Skeletal muscle tissue (tissue), 4 donors: ENCODE data around the gene RPS24. TPM values are rescaled to one million over a fixed set of nuclear protein-coding genes. Genes with fewer than 3 reads are reported as not detected.
A peak's percentile ranks its signal among the peaks of the same experiment; 100 is the strongest.

Experiments used
- H3K27ac ChIP-seq: one replicate; pipeline ENCODE4 v1.7.0; 2013; ENCODE audit warnings: mild to moderate bottlenecking, low read depth, low read length, inconsistent platforms
- H3K27me3 ChIP-seq, 3 donors: one replicate each; pipeline ENCODE4 v1.7.0; 2013; ENCODE audit warnings: low read length in 3 of 3; ENCODE audit not compliant: control insufficient read depth in 3 of 3, insufficient read depth in 3 of 3
- H3K36me3 ChIP-seq, 3 donors: one replicate each; pipeline ENCODE4 v1.7.0; 2013; ENCODE audit warnings: low read length in 3 of 3; ENCODE audit not compliant: control insufficient read depth in 3 of 3, insufficient read depth in 3 of 3
- H3K4me1 ChIP-seq, 3 donors: one replicate each; pipeline ENCODE4 v1.7.0; 2013; ENCODE audit warnings: low read length in 3 of 3, mild to moderate bottlenecking in 3 of 3; ENCODE audit not compliant: control insufficient read depth in 3 of 3, insufficient read depth in 3 of 3
- H3K4me3 ChIP-seq, 3 donors: one replicate each; pipeline ENCODE4 v1.7.0; 2013; ENCODE audit warnings: low read length in 3 of 3
- H3K9ac ChIP-seq, 3 donors: one replicate each; pipeline ENCODE4 v1.7.0; 2013; ENCODE audit warnings: low read length in 3 of 3, mild to moderate bottlenecking in 3 of 3, moderate library complexity in 2 of 3, low read depth in 1 of 3
- H3K9me3 ChIP-seq, 3 donors: one replicate each; pipeline ENCODE4 v1.7.0; 2013; ENCODE audit warnings: low read length in 3 of 3; ENCODE audit not compliant: control insufficient read depth in 3 of 3
- total RNA-seq: library from RNA; depleted of rRNA; stranded (reverse); fragments of >200 nt; gene quantifications from one replicate; pipeline ENCODE4 v1.2.3, GENCODE V29; 2014
- donor health status: Osteomylitis.

Gene RPS24
- total RNA-seq, 1 donor from 2014 or later: 2,668 TPM

GRCh38 chr10:78038791-78039547 is 5.3 kb downstream of the RPS24 start:
- H3K27me3 ChIP-seq: no peaks in the 10 kb centered on the region
- no peak overlapping the region for H3K9ac ChIP-seq
- no peak overlapping the region for H3K4me3 ChIP-seq
- H3K27ac ChIP-seq: no peak overlapping the region
- peaks cover 7 to 51% (median 21%) of the 10 kb centered on the region in 3 donors for H3K4me1 ChIP-seq
- H3K36me3 ChIP-seq: peaks cover 54 to 76% (median 66%) of the 10 kb centered on the region in 3 donors
- no peaks in the 10 kb centered on the region for H3K9me3 ChIP-seq

GRCh38 chr10:78039743-78040142 is 6.1 kb downstream of the RPS24 start:
- peaks cover 54 to 76% (median 66%) of the 10 kb centered on the region in 3 donors for H3K36me3 ChIP-seq
- H3K9ac ChIP-seq: no peak overlapping the region
- no peak overlapping the region for H3K27ac ChIP-seq
- no peak overlapping the region for H3K4me3 ChIP-seq
- peaks cover 4 to 51% (median 18%) of the 10 kb centered on the region in 3 donors for H3K4me1 ChIP-seq
- no peaks in the 10 kb centered on the region for H3K27me3 ChIP-seq
- H3K9me3 ChIP-seq: no peaks in the 10 kb centered on the region

- peaks cover 45 to 62% (median 55%) of the 10 kb centered on the region in 3 donors for H3K36me3 ChIP-seq
- no peak overlapping the region for H3K27ac ChIP-seq
- no peak overlapping the region for H3K9ac ChIP-seq
- H3K27me3 ChIP-seq: no peaks in the 10 kb centered on the region
- H3K4me1 ChIP-seq: peaks cover 4 to 36% (median 13%) of the 10 kb centered on the region in 3 donors
- no peak overlapping the region for H3K4me3 ChIP-seq
- no peaks in the 10 kb centered on the region for H3K9me3 ChIP-seq
These were observed 7.8 kb downstream of the RPS24 start for GRCh38 chr10:78041170-78042057.

DNA sequence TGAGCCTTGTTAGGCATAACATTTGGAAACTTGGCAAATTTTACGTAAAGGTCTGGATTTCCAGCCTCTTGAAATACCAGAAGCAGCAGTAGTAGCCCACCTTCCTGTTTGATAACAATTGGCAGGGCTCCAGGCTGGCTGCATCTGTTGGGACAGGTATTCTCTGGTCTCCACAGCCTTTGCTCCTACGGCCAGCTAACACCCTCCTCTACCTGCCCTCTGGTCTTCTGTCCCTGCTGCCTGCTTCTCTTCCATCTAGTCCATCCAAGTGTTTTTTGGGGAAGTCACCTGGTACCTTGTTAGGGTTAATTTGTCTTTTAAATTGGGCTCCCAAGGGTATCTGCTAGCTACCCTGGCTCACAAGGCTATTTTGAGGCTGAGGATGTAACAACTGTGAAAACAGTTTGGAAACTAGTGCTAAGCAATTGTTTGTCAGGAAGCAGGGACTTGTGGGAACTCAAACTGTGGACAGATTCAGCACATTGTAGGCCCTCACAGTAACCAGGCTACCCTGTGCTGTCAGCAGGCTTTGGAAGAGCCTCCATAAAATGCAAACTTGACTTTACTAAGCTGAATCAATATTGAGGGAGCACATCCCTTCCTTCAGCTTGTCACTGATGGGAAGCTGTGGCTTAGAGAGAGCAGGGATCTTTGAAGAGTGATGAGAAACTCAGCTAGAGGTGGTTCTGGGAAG is 8.5 kb downstream of the RPS24 start:
- H3K9ac ChIP-seq: no peak overlapping the region
- H3K27ac ChIP-seq: no peak overlapping the region
- no peaks in the 10 kb centered on the region for H3K9me3 ChIP-seq
- no peak overlapping the region for H3K4me3 ChIP-seq
- H3K4me1 ChIP-seq: peaks cover 4 to 31% (median 9%) of the 10 kb centered on the region in 3 donors
- no peaks in the 10 kb centered on the region for H3K27me3 ChIP-seq
- peaks cover 38 to 54% (median 52%) of the 10 kb centered on the region in 3 donors for H3K36me3 ChIP-seq

- Histone ChIP-seq H3K9ac (no peak overlapping the region), H3K27ac (no peak overlapping the region), H3K27me3 (no peaks in the 10 kb centered on the region), H3K4me3 (no peak overlapping the region), H3K4me1 (peaks cover 8 to 36% (median 12%) of the 10 kb centered on the region in 3 donors), H3K36me3 (peaks cover 34 to 48% (median 48%) of the 10 kb centered on the region in 3 donors), H3K9me3 (no peaks in the 10 kb centered on the region)
These were observed 9.1 kb downstream of the RPS24 start for GRCh38 chr10:78042752-78043104.

DNA sequence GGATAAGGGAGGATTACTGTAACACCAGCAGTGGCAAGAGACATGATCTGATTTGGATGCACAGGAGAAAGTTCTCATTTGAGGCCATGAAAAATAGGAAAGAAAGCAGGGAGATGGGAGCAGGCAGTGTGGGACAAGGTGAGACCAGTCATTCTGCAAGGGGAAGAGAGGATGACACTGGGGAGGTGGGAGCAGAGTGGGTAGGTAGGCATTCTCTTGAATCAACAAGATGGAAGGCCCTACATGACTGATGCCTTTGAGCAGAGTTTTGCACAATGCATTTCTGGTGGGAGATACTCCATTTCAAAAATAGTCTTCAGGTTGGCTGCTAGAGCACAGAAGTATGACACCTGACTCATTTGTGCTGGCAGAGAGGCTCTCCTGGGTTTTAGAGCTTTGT is 10.5 kb downstream of the RPS24 start:
- Histone ChIP-seq H3K27ac (no peak overlapping the region), H3K36me3 (peaks cover 23 to 35% (median 34%) of the 10 kb centered on the region in 3 donors), H3K27me3 (no peaks in the 10 kb centered on the region), H3K9me3 (no peaks in the 10 kb centered on the region), H3K4me3 (no peak overlapping the region), H3K9ac (no peak overlapping the region), H3K4me1 (peaks cover 8 to 33% (median 12%) of the 10 kb centered on the region in 3 donors)

DNA sequence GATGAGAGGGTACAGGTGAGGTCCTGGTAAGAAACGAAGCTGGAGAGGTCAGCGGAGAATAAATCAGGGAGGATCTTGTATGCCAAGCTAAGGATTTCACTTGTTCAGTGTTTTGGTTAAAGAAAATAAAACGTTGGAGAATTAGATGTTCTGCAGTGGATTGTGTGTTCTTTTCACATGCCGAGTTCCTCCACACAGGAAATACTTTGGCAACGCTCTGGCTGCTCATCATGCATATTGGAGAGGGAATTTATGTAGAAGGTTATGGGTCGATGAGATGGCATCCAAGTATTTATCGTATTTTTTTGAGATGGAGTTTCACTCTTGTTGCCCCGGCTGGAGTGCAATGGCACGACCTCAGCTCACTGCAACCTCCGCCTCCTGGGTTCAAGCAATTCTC is 11.0 kb downstream of the RPS24 start:
- no peaks in the 10 kb centered on the region for H3K9me3 ChIP-seq
- H3K9ac ChIP-seq: no peak overlapping the region
- H3K4me1 ChIP-seq: peaks cover 8 to 33% (median 12%) of the 10 kb centered on the region in 3 donors
- no peak overlapping the region for H3K27ac ChIP-seq
- H3K36me3 ChIP-seq: peaks cover 18 to 31% (median 30%) of the 10 kb centered on the region in 3 donors
- H3K4me3 ChIP-seq: no peak overlapping the region
- H3K27me3 ChIP-seq: no peaks in the 10 kb centered on the region

GRCh38 chr10:78045237-78045636 is 11.6 kb downstream of the RPS24 start:
- H3K27me3 ChIP-seq: no peaks in the 10 kb centered on the region
- H3K9ac ChIP-seq: peak overlapping the region in 1 of 3 donors; percentile 8
- no peak overlapping the region for H3K4me3 ChIP-seq
- no peak overlapping the region for H3K27ac ChIP-seq
- H3K9me3 ChIP-seq: no peaks in the 10 kb centered on the region
- H3K36me3 ChIP-seq: peaks cover 15 to 25% (median 25%) of the 10 kb centered on the region in 3 donors
- peaks cover 8 to 33% (median 12%) of the 10 kb centered on the region in 3 donors for H3K4me1 ChIP-seq

DNA sequence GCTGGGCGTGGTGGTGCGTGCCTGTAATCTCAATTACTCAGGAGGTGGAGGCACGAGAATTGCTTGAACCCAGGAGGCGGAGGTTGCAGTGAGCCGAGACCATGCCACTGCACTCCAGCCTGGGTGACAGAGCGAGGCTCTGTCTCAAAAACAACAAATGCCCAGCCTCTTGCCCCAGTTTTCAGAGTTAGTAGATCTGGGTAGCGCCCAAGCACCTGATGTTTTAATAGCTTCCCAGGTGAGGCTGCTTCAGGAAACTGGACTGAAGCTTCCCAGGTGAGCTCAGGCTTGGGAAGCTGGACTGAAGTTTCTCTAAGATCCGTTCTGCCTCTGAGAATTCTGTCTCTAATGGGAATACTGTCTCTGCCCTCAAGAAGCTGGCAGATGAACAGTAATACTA is 12.2 kb downstream of the RPS24 start:
- Histone ChIP-seq H3K9me3 (no peaks in the 10 kb centered on the region), H3K9ac (no peak overlapping the region), H3K27me3 (no peaks in the 10 kb centered on the region), H3K27ac (no peak overlapping the region), H3K4me1 (peaks cover 8 to 33% (median 12%) of the 10 kb centered on the region in 3 donors), H3K36me3 (peaks cover 10 to 19% (median 19%) of the 10 kb centered on the region in 3 donors), H3K4me3 (no peak overlapping the region)
